DOHH2 (cell line): ENCODE measurements around the gene TRMT2A.

Experiments
- CTCF ChIP-seq: fragments of 200-600 bp; sonication (generic); IDR thresholded peaks from one replicate; pipeline ENCODE4 v1.5.1; 2014; ENCODE audit warnings: antibody characterized with exemption, mild to moderate bottlenecking, low read depth, low read length; ENCODE audit not compliant: poor library complexity, severe bottlenecking
- EZH2phosphoT487 ChIP-seq: fragments of 200-600 bp; sonication (generic); IDR thresholded peaks from 2 replicates; pipeline ENCODE4 v1.6.1; 2017; ENCODE audit warnings: borderline replicate concordance, mild to moderate bottlenecking, antibody characterized with exemption, low read length, moderate library complexity, mixed read lengths

- TF ChIP-seq CTCF (no peak), EZH2phosphoT487 (no peak)
These were observed 25.9 kb upstream of the TRMT2A start for GRCh38 chr22:20142711-20143621.
